Fibroblast of lung (primary cell): Measurements from ENCODE around the gene TMEM169. TPM values are rescaled to one million over a fixed set of nuclear protein-coding genes. Genes with fewer than 3 reads are reported as not detected.
A peak's percentile ranks its signal among the peaks of the same experiment; 100 is the strongest.

Experiments
- DNase-seq, 2 donors: peaks; one replicate each; pipeline versions ENCODE4 v3.0.0 to v3.0.0-alpha.2; 2010; ENCODE audit warnings: low read depth in 2 of 2
- H2AFZ ChIP-seq: 2 replicates; pipeline ENCODE4 v1.5.1; 2012; ENCODE audit warnings: low read length, control low read depth, inconsistent platforms
- H3K27ac ChIP-seq: 2 replicates; pipeline ENCODE4 v1.5.1; 2011; ENCODE audit warnings: low read length, control low read depth; ENCODE audit not compliant: insufficient read depth
- H3K27me3 ChIP-seq: 2 replicates; pipeline ENCODE4 v1.5.1; 2011; ENCODE audit warnings: mild to moderate bottlenecking, low read length; ENCODE audit not compliant: control insufficient read depth, insufficient read depth
- H3K36me3 ChIP-seq: 2 replicates; pipeline ENCODE4 v1.5.1; 2011; ENCODE audit warnings: low read length; ENCODE audit not compliant: control insufficient read depth, insufficient read depth
- H3K4me1 ChIP-seq: 2 replicates; pipeline ENCODE4 v1.5.1; 2011; ENCODE audit warnings: low read length; ENCODE audit not compliant: control insufficient read depth, insufficient read depth; ENCODE audit errors: extremely low read depth
- H3K4me2 ChIP-seq: 2 replicates; pipeline ENCODE4 v1.5.1; 2011; ENCODE audit warnings: low read length, control low read depth; ENCODE audit not compliant: insufficient read depth; ENCODE audit errors: extremely low read depth
- H3K4me3 ChIP-seq, 4 experiments: fragments of 200-600 bp in 1 of 4; sonication (generic) in 1 of 4; replicated peaks in 1 of 4; 2 replicates each; pipeline ENCODE4 v1.5.1; 2011 to 2016; ENCODE audit warnings: low read length in 4 of 4, low read depth in 3 of 4, mild to moderate bottlenecking in 3 of 4, control low read depth in 2 of 4, inconsistent platforms in 1 of 4, mixed read lengths in 1 of 4; ENCODE audit not compliant: insufficient read depth in 1 of 4; ENCODE audit errors: control extremely low read depth in 1 of 4
- H3K79me2 ChIP-seq: 2 replicates; pipeline ENCODE4 v1.5.1; 2012; ENCODE audit warnings: mild to moderate bottlenecking, low read length, inconsistent platforms; ENCODE audit not compliant: control insufficient read depth, insufficient read depth
- H3K9ac ChIP-seq: 2 replicates; pipeline ENCODE4 v1.5.1; 2011; ENCODE audit warnings: mild to moderate bottlenecking, low read length, control low read depth; ENCODE audit not compliant: insufficient read depth
- H3K9me3 ChIP-seq: 2 replicates; pipeline ENCODE4 v1.5.1; 2012; ENCODE audit warnings: low read depth, low read length; ENCODE audit not compliant: control insufficient read depth, insufficient read depth
- H4K20me1 ChIP-seq: 2 replicates; pipeline ENCODE4 v1.5.1; 2011; ENCODE audit warnings: low read length; ENCODE audit not compliant: control insufficient read depth, insufficient read depth; ENCODE audit errors: extremely low read depth
- CTCF ChIP-seq, 2 donors: IDR thresholded peaks in 1 of 2; conservative IDR thresholded peaks in 1 of 2; 1 replicate in 1 of 2; 2 replicates in 1 of 2; pipeline ENCODE4 v1.5.1; 2011 to 2012; ENCODE audit warnings: low read length in 2 of 2, control low read depth in 1 of 2, inconsistent platforms in 1 of 2, low read depth in 1 of 2, mild to moderate bottlenecking in 1 of 2
- EZH2 ChIP-seq: IDR thresholded peaks from 2 replicates; pipeline ENCODE4 v1.5.1; 2012; ENCODE audit warnings: low read length, control low read depth, mild to moderate bottlenecking; ENCODE audit errors: missing control alignments
- polyA plus RNA-seq, 2 donors: library from polyadenylated mRNA; depleted of rRNA in 1 of 2; stranded (reverse) in 1 of 2; unstranded in 1 of 2; fragments of >200 nt; gene quantifications; 2 replicates each; pipeline ENCODE4 v1.2.1, GENCODE V29; 2011 to 2012; ENCODE audit warnings: missing spikeins in 1 of 2
- total RNA-seq: library from RNA; depleted of rRNA; stranded (reverse); fragments of >200 nt; gene quantifications from 2 replicates; pipeline ENCODE4 v1.2.1, GENCODE V29; 2014

The TMEM169 gene
- total and polyA plus RNA-seq, 2 donors (not counting 1 experiment from before 2014, with no cell fraction given): 0.10 to 0.50 TPM

- no peaks in the 10 kb centered on the region for H3K27me3 ChIP-seq
- no peak for TF ChIP-seq EZH2
- no peak for TF ChIP-seq CTCF (conservative IDR thresholded peaks at IDR 0.05 in 1 of 2, IDR thresholded peaks at IDR 0.05 in 1 of 2; ENCODE audit: low read depth in 1 of 2, low read length in 2 of 2)
- H2AFZ ChIP-seq: no peak overlapping the region
- DNase-seq: peak; percentile 21 to 64
- no peak overlapping the region for H3K27ac ChIP-seq
- no peaks in the 10 kb centered on the region for H4K20me1 ChIP-seq
- H3K79me2 ChIP-seq: peaks cover 53% of the 10 kb centered on the region
- H3K4me2 ChIP-seq: no peak overlapping the region
- no peak overlapping the region for H3K4me3 ChIP-seq
- no peak overlapping the region for H3K9ac ChIP-seq
- H3K36me3 ChIP-seq: peaks cover 12% of the 10 kb centered on the region
- peaks cover 7% of the 10 kb centered on the region for H3K4me1 ChIP-seq
- H3K9me3 ChIP-seq: no peaks in the 10 kb centered on the region
Observed at GRCh38 chr2:216117561-216118340, 36.0 kb downstream of the TMEM169 start.

- no peak overlapping the region for H2AFZ ChIP-seq
- H3K27me3 ChIP-seq: no peaks in the 10 kb centered on the region
- no peak overlapping the region for H3K4me3 ChIP-seq
- H3K9ac ChIP-seq: no peak overlapping the region
- TF ChIP-seq CTCF (conservative IDR thresholded peaks at IDR 0.05 in 1 of 2, IDR thresholded peaks at IDR 0.05 in 1 of 2; ENCODE audit: low read depth in 1 of 2, low read length in 2 of 2) (no peak), EZH2 (no peak)
- H3K4me1 ChIP-seq: peaks cover 7% of the 10 kb centered on the region
- H3K9me3 ChIP-seq: no peaks in the 10 kb centered on the region
- peak in 1 of 2 donors; percentile 60 for DNase-seq
- H3K27ac ChIP-seq: no peak overlapping the region
- peaks cover 9% of the 10 kb centered on the region for H3K36me3 ChIP-seq
- no peak overlapping the region for H3K4me2 ChIP-seq
- no peaks in the 10 kb centered on the region for H4K20me1 ChIP-seq
- H3K79me2 ChIP-seq: peaks cover 51% of the 10 kb centered on the region
Observed at GRCh38 chr2:216118474-216118873, 36.8 kb downstream of the TMEM169 start.

- peaks cover 7% of the 10 kb centered on the region for H3K4me1 ChIP-seq
- H3K4me3 ChIP-seq: no peak overlapping the region
- H3K79me2 ChIP-seq: peaks cover 51% of the 10 kb centered on the region
- no peak for TF ChIP-seq EZH2
- TF ChIP-seq CTCF (conservative IDR thresholded peaks at IDR 0.05 in 1 of 2, IDR thresholded peaks at IDR 0.05 in 1 of 2; ENCODE audit: low read depth in 1 of 2, low read length in 2 of 2): no peak
- H3K9ac ChIP-seq: no peak overlapping the region
- H3K4me2 ChIP-seq: no peak overlapping the region
- H4K20me1 ChIP-seq: no peaks in the 10 kb centered on the region
- H3K27me3 ChIP-seq: no peaks in the 10 kb centered on the region
- H3K36me3 ChIP-seq: peaks cover 8% of the 10 kb centered on the region
- peak in 1 of 2 donors; percentile 31 for DNase-seq
- H2AFZ ChIP-seq: no peak overlapping the region
- no peaks in the 10 kb centered on the region for H3K9me3 ChIP-seq
- no peak overlapping the region for H3K27ac ChIP-seq
Observed at GRCh38 chr2:216119146-216119545, 37.4 kb downstream of the TMEM169 start.
